ENCODE data around the gene PPDPF.

The PPDPF gene

DNA sequence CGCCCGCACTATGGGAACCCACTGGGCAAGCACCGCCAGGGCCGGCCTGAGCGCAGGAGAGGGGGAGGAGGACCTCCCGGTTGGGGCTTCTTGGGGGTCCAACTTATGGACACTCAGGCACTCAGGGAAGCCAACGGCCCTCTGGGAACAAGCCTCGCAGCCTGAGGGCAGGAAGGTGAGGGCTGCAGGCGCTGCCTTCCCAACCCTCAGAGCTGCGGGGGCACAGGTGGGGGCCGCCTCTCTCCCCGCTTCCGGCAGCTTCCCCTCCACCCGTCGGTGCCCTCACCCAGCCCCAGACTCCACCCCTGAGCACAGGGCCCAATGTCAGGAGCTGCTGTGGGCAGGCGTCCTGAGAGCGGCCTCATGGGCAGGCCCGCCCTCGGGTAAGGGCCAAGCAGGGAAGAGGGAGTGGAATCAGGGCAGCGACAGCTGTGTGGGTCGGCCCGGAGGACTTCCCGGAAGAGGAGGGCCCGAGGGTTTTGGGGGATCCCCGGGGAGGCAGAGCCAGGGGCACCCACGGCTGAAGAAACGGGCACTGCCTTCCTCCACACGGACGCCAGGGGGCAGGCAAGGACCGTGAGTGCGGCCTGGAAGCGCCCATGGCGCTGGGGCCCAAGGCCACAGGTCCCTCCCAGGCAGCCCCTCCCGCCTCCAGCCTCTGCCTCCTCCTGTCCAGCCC, 17.1 kb downstream of the PPDPF start:
- peak; percentile 82 to 83 for DNase-seq (ENCODE audit: low read depth in 2 of 2)

DNA sequence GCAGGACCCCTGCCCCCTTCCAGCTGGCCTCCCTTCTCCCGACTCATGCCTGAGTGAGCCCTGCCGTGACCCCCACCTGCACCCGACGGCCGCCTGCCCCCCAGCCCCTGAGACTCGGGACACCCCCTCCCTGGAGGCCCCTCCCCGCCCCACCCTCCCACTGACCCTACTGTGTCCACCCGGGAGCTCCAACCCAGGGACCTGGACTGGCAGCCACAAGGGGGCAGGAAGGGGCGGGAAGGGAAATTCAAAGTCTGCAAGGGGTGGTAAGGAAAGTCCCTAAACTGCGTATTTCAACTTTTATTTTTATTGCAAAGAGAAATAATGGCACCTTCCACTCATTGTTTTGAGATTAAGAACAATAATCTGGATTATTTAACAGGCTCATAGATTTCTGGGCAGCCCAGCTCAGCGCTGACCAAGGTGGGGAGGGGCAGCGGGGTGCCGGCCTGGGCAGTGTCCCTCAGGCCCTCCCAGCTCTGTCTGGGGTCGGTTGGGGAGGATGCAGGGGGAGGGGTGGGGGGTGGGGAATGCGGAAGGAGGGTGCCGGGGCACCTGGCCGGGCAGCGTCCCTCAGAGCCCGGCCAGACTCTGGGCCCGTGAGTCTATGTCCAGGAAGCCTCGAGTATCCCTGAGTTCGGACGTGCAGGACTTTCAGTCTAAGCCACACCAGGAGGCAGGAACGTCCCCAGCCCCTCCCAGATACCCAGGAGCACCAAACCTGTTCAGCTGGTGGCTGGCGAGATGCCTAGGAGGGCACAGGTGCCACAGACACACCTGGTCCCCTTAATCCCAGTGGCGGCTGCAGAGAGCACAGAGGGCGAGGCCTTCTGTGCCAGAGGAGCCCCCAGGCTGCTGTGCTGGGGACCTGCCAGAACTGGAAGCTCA, 17.9 kb downstream of the PPDPF start:
- no peak for DNase-seq (ENCODE audit: low read depth in 2 of 2)

- DNase-seq (ENCODE audit: low read depth in 2 of 2) = no peak
Measured at GRCh38 chr20:63539092-63539430, 18.5 kb downstream of the PPDPF start.

DNA sequence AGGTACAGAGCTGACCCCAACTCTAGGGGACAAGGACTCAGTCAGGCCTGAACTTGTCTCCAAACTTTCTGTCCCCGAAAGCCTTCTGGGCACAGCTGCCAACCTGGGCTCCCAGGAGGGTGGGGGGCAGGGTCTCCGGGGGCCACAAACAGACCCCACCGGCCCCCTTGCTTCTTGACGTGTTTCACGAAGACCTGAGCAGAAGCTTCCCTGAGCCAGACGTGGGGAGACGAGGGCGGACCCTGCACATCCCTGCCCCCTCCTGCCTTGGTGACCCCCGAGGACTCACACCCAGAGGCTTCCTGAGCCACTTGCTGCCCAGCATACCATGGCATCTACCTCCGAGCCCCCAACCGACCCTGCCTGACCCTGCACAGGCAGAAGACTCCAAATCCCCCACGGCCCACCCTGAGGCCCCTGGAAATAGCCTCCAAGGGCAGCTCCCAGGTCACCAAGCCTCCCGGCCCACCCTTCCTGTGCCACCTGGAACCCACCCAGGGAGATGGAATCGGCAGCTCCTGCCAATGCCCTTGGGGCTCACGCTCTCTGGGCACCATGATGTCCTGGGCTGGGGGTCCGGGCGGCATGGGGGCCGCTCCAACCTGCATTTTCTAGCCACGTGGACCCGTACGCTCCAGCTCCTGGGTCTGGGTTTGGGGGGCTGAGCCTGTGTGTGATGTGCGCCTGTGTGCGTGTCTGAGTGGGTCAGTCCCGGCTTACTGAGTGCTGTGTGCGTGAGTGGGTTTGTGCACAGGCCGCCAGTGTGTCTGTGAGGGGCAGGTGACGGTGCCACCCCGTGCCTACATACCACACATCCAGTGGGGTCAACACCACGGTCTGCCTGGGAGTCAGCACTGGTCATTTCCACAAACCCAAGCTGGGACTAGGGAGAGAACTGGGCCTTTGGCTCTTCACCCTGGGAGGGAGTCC, 19.1 kb downstream of the PPDPF start:
- DNase-seq (ENCODE audit: low read depth in 2 of 2) = no peak

GRCh38 chr20:63540417-63541186, 20.0 kb downstream of the PPDPF start:
- no peak for DNase-seq (ENCODE audit: low read depth in 2 of 2)

DNA sequence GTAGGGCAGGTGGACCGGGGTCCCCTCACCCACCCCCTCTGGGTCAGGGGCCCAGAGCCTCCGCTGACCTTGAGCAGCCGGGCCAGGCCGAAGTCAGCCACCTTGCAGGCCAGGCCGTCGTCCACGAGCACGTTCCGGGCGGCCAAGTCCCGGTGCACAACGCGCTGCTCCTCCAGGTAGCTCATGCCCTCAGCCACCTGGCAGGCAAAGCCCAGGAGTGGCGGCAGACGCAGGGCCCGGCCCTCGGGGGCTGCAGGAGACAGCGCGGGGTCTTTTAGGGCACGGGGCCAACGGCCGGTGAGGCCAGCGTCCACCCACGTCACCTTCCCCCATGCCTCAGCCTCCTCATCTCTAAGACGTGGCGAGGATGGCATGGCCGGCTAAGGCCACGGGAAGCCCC, 20.8 kb downstream of the PPDPF start:
- no peak for DNase-seq (ENCODE audit: low read depth in 2 of 2)

DNA sequence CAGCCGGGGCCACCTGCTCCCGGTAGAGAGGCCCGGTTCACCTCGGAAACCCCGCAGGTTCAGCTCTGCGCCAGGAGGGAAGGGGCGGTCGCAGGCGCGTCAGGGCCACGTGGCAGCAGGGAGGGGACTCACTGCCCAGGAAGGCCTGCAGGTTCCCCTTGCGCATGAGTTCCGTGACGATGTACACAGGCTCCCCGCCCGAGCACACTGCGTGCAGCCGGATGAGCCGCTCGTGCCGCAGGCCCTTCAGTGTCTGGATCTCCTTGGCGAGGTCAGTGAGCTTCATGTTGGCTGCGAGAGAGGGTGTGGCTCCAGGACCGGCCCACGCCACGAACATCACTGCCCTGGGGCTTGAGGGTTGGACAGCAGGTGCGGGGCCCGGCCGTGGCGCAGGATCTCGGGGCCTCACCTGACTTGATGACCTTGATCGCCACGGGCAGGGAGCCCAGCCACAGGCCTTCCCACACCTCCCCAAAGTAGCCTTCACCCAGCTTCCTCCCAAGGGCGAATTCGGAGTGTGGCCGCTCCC, 21.5 kb downstream of the PPDPF start:
- no peak for DNase-seq (ENCODE audit: low read depth in 2 of 2)

- no peak for DNase-seq (ENCODE audit: low read depth in 2 of 2)
Measured at GRCh38 chr20:63542696-63543095, 22.1 kb downstream of the PPDPF start.

DNA sequence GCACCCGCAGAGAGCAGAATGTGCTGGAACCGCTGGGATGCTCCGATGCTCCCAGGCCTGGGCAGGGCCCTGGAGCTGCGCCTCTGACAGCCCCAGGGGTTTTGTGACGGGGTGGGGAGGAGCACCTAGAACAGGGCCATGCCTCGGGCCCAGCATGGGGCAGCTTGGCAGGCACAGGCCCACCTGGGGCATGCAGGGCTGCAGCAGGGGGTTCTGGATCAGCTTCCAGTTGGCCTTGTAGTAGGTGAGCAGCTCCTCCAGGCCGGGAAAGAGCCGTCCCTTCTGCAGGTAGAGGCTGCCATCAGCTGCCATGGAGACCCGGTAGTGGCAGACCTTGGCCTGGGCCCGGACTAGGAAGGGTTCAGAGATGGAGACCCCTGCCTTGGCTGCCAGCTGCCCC, 22.6 kb downstream of the PPDPF start:
- no peak for DNase-seq (ENCODE audit: low read depth in 2 of 2)

DNA sequence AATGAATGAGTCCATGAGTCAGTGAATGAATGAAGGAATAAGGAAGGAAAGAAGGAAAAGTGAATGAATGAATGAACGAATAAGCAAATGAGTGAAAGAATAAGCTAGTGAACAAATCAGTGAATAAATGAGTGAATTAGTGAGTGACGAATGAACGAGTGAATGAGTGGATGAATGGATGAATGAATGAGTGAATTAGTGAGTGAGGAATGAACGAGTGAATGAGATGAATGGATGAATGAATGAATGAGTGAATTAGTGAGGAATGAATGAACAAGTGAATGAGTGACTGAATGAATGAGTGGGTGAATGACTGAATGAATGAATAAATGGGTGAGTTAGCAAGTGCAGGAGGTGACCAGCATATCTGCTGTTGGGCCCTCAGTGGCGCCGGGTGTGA, 23.2 kb downstream of the PPDPF start:
- DNase-seq (ENCODE audit: low read depth in 2 of 2) = no peak

- DNase-seq (ENCODE audit: low read depth in 2 of 2) = no peak
Measured at GRCh38 chr20:63544241-63544957, 23.8 kb downstream of the PPDPF start.

DNA sequence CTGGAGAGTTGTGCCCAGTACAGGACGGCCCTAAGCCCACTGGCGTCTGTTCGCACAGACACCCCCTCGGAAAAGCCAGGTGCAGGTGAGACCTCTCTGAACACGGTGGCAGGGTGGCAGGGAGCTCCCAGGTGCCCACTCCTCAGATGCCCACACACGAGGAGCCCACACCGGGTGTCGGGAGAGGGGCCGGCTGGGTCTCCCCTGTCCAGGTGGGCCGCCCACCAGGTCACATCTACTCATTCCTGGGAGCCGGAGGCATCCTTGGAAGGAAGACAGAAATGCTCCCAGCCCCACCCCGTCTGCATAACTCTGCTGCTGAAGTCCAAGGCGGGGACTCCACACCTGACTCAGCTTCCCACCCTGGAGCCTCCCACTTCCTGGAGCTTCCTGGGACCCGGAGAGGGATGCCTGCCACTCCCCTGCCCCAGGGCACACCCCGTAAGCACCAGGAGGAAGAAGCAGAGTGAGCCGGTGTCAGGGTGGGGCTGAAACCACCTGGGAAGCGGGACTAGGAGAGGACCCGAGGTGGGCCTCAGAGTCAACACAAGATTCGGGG, 24.5 kb downstream of the PPDPF start:
- no peak for DNase-seq (ENCODE audit: low read depth in 2 of 2)

GRCh38 chr20:63545814-63546213, 25.2 kb downstream of the PPDPF start:
- DNase-seq (ENCODE audit: low read depth in 2 of 2) = no peak

- no peak for DNase-seq (ENCODE audit: low read depth in 2 of 2)
Measured at GRCh38 chr20:63546256-63546955, 25.8 kb downstream of the PPDPF start.

GRCh38 chr20:63546956-63547724, 26.6 kb downstream of the PPDPF start:
- DNase-seq (ENCODE audit: low read depth in 2 of 2) = no peak

DNA sequence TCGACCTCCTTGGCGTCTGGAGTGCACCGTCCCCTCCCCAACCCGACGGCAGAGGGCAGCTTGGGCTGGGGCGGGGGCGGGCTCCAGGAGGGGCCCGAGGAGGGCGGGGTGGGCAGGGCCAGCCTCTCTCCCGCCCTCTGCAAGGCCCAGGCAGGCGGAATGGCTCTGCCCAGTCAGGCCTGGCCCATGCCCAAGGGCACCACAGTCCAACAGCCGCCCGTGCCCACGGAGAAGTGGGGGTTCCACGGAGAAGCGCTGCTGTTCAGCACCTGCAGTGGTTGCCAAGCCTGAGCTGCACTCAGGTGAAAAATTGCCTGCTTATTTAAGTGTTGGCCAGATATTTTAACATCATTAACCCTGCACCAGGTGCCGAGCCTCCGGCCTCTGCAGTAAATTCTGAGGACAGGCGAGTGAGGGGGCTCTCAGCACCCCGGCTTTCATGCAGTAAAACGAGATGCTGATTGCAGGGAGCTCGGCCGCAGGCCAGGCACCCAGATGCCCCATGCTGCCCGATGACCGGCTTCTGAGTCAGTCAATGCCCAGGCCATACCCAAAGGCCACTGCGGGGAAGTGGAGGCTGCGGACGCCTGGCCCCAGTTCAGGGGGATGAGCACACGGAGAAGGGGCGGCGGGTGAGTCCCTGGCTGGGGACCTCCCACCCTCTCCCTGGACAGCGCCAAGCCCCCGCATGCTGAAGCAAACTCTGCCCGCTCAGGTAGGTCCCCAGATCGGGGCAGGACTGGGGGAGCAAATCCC, 27.3 kb downstream of the PPDPF start, which contains the start of gene SRMS:
Gene SRMS (minus strand): TSS at position 25 of the 756 bp plus-strand sequence. CDS start 286 bp downstream, outside the sequence.
- DNase-seq (ENCODE audit: low read depth in 2 of 2) = no peak

DNA sequence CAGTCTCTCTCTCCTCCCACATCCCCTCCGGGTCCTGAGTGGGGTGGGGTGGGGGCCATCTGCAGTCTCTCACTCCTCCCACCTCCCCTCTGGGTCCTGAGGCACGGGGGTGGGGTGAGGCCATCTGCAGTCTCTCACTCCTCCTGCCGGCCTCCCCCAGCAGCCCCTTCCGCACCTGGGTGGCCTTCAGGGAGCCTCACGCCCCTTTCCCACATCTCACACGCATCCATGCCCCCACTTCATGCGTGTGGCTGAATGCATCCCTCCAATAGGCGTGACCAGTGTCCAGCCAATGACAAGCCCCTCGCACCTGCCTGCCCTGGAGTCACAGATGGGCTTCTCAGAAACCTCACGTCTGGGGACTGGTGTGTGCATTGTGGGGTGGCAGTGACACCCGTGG, 28.0 kb downstream of the PPDPF start:
- DNase-seq (ENCODE audit: low read depth in 2 of 2) = no peak

GRCh38 chr20:63549019-63549418, 28.5 kb downstream of the PPDPF start:
- no peak for DNase-seq (ENCODE audit: low read depth in 2 of 2)
